SK-N-MC (cell line): ENCODE data around the gene METTL22.

Experiments
- DNase-seq: peaks from one replicate; pipeline ENCODE4 v3.0.0-alpha.2; 2011; ENCODE audit warnings: low read depth, low spot score
- H3K27ac ChIP-seq: fragments of 200-600 bp; sonication (generic); 2 replicates; pipeline ENCODE4 v1.5.1; 2016; ENCODE audit warnings: mixed run types
- H3K36me3 ChIP-seq: fragments of 200-600 bp; sonication (generic); 2 replicates; pipeline ENCODE4 v1.6.1; 2017; ENCODE audit warnings: antibody characterized with exemption, low read length, mixed read lengths; ENCODE audit not compliant: insufficient read depth
- H3K4me3 ChIP-seq: fragments of 200-600 bp; sonication (generic); 2 replicates; pipeline ENCODE4 v1.5.1; 2016
- H3K9ac ChIP-seq: fragments of 200-600 bp; sonication (generic); 2 replicates; pipeline ENCODE4 v1.8.0; 2017; ENCODE audit warnings: mixed run types, mixed read lengths; ENCODE audit not compliant: insufficient read length
- H3K9me3 ChIP-seq: fragments of 200-600 bp; sonication (generic); 2 replicates; pipeline ENCODE4 v1.6.1; 2017; ENCODE audit warnings: low read depth, mild to moderate bottlenecking, antibody characterized with exemption, low read length, moderate library complexity, mixed read lengths
- EZH2 ChIP-seq: fragments of 200-600 bp; sonication (generic); IDR thresholded peaks from one replicate; pipeline ENCODE4 v1.6.1; 2017; ENCODE audit warnings: antibody characterized with exemption
- FOXP2 ChIP-seq: optimal IDR thresholded peaks from 2 replicates; pipeline ENCODE3; 2011; ENCODE audit warnings: mild to moderate bottlenecking, moderate library complexity; ENCODE audit not compliant: insufficient read depth; ENCODE audit errors: extremely low read length, control extremely low read depth
- POLR2AphosphoS5 ChIP-seq: IDR thresholded peaks from 2 replicates; pipeline ENCODE4 v1.6.1; 2012; ENCODE audit warnings: mild to moderate bottlenecking, low read depth, low read length, borderline replicate concordance

The METTL22 gene

GRCh38 chr16:8589057-8589899 is 32.2 kb upstream of the METTL22 start:
- no peaks in the 10 kb centered on the region for H3K36me3 ChIP-seq
- H3K4me3 ChIP-seq: no peak overlapping the region
- TF ChIP-seq POLR2AphosphoS5: no peak
- TF ChIP-seq EZH2: no peak
- no peak for TF ChIP-seq FOXP2

GRCh38 chr16:8589900-8590688 is 31.4 kb upstream of the METTL22 start, which contains the start of gene TMEM114:
Gene TMEM114, minus strand, starts transcription at chr16:8590511. Its CDS starts 673 bp downstream, at chr16:8589838.
- TF ChIP-seq POLR2AphosphoS5 (no peak), EZH2 (no peak), FOXP2 (no peak)
- no peak within 1 kb of the TSS for H3K4me3 ChIP-seq
- no peaks in the 10 kb centered on the region for H3K36me3 ChIP-seq
- no peak within 1 kb of the TSS for H3K9ac ChIP-seq
- no peaks in the 10 kb centered on the region for H3K9me3 ChIP-seq
- no peak within 1 kb of the TSS for H3K27ac ChIP-seq
- no peak for DNase-seq

More at GRCh38 chr16:8589057-8589899, 32.2 kb upstream of the METTL22 start:
- H3K9me3 ChIP-seq: no peaks in the 10 kb centered on the region
- H3K27ac ChIP-seq: no peak overlapping the region
- no peak overlapping the region for H3K9ac ChIP-seq
- DNase-seq: no peak

- TF ChIP-seq EZH2 (no peak), FOXP2 (no peak), POLR2AphosphoS5 (no peak)
- H3K9me3 ChIP-seq: no peaks in the 10 kb centered on the region
- H3K27ac ChIP-seq: no peak overlapping the region
- no peak overlapping the region for H3K9ac ChIP-seq
- no peak for DNase-seq
- no peak overlapping the region for H3K4me3 ChIP-seq
- H3K36me3 ChIP-seq: no peaks in the 10 kb centered on the region
Measured at GRCh38 chr16:8590811-8591210, 30.7 kb upstream of the METTL22 start.

- no peaks in the 10 kb centered on the region for H3K9me3 ChIP-seq
- H3K27ac ChIP-seq: no peak overlapping the region
- H3K9ac ChIP-seq: no peak overlapping the region
- no peak for DNase-seq
- no peak overlapping the region for H3K4me3 ChIP-seq
- H3K36me3 ChIP-seq: no peaks in the 10 kb centered on the region
- TF ChIP-seq FOXP2 (no peak), EZH2 (no peak), POLR2AphosphoS5 (no peak)
Measured at GRCh38 chr16:8591451-8591850, 30.0 kb upstream of the METTL22 start.

- no peak overlapping the region for H3K9ac ChIP-seq
- no peak overlapping the region for H3K4me3 ChIP-seq
- H3K9me3 ChIP-seq: no peaks in the 10 kb centered on the region
- no peak overlapping the region for H3K27ac ChIP-seq
- DNase-seq: no peak
- H3K36me3 ChIP-seq: no peaks in the 10 kb centered on the region
- TF ChIP-seq EZH2: no peak
- no peak for TF ChIP-seq FOXP2
- no peak for TF ChIP-seq POLR2AphosphoS5
Measured at GRCh38 chr16:8594149-8594666, 27.3 kb upstream of the METTL22 start.

- Histone ChIP-seq H3K9ac (no peak overlapping the region), H3K27ac (no peak overlapping the region), H3K9me3 (no peaks in the 10 kb centered on the region), H3K36me3 (no peaks in the 10 kb centered on the region), H3K4me3 (no peak overlapping the region)
- no peak for DNase-seq
- no peak for TF ChIP-seq EZH2
- no peak for TF ChIP-seq POLR2AphosphoS5
- no peak for TF ChIP-seq FOXP2
Measured at GRCh38 chr16:8595783-8596182, 25.7 kb upstream of the METTL22 start.

- TF ChIP-seq POLR2AphosphoS5 (no peak), EZH2 (no peak), FOXP2 (no peak)
- DNase-seq: no peak
- no peaks in the 10 kb centered on the region for H3K9me3 ChIP-seq
- no peak overlapping the region for H3K9ac ChIP-seq
- H3K4me3 ChIP-seq: no peak overlapping the region
- H3K36me3 ChIP-seq: no peaks in the 10 kb centered on the region
- H3K27ac ChIP-seq: no peak overlapping the region
Measured at GRCh38 chr16:8596581-8596980, 24.9 kb upstream of the METTL22 start.
